NCI-H526 treated with DMSO at 0.1 percent for 48 hours (cell line): Measurements from ENCODE around the gene PCDH9.

Experiments used
- DNase-seq: peaks from one replicate; lab custom pipeline; 2025; lab: John Stamatoyannopoulos, UW

The PCDH9 gene

DNA sequence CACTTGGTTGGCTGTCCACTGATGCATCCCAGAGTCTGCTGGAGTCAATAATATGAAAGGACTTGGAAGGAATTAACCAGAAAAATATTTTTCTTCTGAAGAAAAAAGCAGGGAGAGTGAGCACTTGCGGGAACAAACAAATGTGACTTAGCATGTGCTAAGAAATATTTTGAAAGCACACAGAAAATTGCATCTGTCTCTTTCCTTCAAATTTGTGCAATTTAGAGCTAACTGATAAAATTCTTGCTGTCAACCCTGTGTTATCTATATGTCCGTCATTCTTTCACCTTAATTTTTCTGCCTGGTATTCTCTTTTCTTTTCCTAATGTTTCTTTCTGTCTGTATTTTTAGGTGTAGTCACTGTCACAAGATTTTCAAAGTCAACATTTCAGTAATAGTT, 852.6 kb downstream of the PCDH9 start:
- no peak for DNase-seq

DNA sequence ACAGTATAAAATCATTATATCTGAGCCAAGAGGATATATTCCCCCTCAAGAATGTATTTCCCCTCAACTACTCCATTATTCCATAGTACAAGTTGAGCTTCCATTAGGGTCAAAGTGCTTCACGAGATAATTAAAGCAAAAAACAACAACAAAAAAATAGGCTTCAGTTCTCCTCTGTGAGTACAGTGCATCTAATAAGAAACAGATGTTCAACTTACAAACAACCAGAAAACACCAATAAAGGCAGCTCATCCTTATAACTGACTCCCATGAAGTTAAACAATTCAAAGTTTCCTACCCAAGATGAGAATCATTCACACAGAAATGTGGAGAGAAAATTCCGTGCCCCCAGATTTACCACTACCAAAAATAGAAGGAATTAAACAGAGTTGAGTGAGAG, 854.4 kb downstream of the PCDH9 start:
- no peak for DNase-seq

DNA sequence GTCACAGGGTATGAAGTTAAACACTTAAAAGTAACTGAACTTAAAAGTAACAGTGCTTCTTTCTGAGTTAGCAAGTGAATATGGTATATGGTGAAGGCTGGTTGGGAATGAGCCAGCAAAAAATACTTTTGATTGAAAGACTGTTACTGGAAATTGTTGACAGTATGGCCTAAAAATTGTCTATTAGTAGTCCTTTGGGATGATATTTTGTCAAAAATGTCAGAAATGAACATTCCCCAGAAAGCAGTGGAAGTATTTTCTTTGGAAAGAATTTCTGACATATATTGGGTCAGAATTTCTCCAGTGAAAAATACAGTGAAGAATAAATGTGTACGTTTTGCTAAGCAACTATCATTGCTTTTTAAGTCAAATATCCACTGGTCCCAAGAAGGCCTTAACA, 860.5 kb downstream of the PCDH9 start:
- no peak for DNase-seq

DNA sequence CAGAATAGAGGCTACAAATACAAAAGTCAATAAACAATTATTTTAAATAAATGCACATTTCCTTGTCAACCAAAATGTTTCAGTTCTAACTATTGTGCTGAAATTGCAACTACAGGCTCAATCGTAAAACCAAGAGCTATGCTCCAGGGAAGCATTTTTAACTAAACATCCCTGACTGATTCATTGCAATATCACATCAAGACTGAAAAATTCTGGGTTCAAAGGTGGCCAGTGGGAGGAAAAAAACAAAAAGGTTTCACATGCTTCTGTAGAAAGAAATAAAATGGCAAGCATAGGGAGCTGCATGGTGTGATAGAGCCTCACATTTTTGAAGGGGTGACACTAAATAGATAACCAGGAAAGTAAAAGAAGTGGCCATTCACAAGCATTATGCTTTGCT, 862.8 kb downstream of the PCDH9 start:
- DNase-seq, result no peak

DNA sequence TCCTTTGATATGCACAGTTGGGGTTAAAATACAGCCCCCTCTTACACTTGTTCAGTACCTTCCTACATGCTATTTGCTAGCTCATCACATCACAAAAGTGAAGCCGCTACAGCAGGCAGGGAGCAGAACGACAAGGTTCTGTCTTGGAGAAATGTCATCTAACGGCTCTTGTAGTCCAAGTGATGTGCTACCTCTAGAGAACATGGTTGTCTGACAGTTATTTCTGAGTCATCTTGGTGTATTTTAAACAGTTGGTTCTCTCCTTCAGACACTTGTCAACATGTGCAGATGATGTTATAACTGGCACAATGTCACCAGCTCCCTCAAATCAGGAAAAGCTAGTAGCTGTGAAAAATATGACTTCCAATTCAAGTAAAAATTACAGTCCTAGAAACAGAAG, 865.0 kb downstream of the PCDH9 start:
- DNase-seq, result no peak

DNA sequence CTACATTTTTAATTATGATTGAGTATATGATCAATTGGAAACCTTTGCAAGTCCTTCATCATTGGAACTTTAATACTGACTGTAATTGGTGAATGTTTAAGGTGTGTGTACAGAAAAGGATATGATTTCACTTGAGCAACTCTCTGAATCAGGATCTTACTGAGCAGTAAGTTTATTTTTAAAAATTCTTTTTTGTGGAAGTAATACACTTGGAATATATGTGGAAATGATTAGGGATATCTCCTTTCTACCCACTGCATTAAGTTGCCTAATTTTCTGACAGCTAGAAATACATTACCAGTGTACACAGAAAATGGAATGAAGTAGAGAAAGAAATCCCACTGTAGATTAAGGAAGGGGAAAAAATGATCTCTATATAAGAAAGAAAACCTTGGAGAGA, 865.8 kb downstream of the PCDH9 start:
- no peak for DNase-seq

DNA sequence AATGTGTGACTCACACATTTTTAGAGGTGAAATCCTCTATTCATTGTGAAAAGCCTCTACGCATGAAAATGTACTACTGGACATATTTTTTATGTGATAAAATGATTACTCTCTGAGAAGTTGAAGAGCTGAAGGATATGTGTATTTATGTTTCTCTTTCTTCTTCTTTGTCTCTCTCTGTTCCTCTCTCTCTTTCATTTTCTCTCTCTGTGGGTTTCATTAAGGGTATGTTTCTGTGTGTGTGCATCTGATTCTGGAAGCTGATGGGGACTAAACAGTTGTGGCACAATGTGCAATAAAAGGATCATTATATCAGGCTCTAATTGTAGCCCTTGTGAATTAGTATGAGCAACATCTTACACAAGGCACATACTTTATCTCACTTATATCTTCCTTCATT, 867.7 kb downstream of the PCDH9 start:
- no peak for DNase-seq

DNA sequence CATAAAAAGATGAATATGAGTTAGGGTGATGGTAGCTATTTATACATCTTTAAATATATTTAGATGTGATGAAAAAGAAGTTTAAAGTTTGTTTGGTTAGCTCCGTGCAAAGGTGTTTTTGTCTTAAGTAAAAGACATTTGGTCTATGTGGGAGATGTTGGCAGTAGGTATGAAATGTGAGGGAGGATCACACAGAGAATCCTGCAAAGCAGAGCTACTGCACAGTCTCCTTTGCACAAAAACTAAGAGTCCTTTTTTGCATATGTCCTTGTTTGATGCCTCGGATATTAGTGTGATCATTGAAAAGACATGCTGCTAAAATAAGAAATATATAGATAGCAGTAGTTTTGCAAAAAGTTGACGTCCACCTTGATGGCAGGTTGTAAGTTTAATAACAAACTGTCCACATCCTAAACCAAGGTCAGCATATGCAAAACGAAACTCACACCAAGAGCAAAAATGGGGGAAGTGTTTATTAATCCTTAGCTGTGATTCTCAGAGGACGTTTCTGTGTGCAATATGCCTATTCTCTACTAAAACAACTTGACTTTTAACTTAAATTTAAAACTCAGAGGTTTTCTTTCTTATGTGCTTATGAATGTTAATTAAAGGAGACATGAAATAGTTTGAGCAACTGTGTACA, 870.1 kb downstream of the PCDH9 start:
- DNase-seq, result no peak

DNA sequence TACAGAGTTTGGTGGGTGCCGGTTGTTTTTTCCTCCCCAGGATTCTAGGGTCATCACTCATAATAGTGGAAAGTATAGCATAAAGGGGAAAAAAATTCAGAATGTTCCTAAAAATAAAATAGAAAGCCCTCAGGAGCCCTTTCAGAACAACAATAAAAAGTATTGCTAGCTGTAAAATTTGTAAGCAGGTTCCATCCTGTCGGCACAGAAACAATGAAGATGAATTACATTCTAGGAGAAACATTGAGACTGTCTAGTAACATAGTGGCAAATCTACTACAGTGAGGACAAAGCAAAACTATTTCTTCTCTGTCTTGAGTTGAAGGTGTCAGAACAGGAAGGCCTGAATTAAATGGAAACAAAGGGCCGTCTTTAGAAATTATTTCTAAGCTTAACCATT, 870.7 kb downstream of the PCDH9 start:
- no peak for DNase-seq

DNA sequence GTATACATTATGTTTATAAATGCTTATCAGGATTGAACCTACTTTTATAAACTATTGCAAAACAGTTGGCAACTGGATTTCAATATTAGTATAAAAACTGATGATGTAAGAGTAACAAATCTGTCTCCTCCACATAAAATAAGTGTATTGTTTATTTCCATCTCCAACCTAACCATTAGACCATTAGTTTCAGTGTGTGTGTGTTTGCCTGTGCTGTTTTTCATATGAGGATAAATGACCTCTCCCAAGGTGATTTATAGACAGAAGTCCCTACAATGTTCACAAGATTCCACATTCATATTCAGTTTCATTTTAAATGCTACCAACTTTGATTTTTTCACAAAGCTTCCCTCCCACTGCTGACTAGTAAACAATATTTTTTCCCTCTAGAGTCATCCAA, 871.6 kb downstream of the PCDH9 start:
- DNase-seq, result no peak

DNA sequence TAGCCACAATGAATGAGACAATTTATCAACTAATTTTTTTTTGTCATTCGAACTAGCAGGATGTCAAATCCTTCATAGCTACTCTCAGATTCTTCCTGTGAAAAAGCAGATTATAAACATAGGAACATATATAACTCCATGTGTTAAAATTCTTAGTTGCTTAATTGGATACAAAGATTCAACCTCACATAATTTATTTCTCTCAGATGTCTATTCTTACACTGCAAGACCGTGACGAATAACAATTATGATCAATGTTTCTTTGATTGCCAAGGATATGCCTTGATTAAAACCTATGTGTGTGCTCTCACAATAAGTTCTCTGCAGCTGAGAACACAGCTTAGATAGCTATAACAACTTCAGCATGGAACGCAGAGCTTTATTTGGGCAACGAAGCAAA, 872.7 kb downstream of the PCDH9 start:
- no peak for DNase-seq

DNA sequence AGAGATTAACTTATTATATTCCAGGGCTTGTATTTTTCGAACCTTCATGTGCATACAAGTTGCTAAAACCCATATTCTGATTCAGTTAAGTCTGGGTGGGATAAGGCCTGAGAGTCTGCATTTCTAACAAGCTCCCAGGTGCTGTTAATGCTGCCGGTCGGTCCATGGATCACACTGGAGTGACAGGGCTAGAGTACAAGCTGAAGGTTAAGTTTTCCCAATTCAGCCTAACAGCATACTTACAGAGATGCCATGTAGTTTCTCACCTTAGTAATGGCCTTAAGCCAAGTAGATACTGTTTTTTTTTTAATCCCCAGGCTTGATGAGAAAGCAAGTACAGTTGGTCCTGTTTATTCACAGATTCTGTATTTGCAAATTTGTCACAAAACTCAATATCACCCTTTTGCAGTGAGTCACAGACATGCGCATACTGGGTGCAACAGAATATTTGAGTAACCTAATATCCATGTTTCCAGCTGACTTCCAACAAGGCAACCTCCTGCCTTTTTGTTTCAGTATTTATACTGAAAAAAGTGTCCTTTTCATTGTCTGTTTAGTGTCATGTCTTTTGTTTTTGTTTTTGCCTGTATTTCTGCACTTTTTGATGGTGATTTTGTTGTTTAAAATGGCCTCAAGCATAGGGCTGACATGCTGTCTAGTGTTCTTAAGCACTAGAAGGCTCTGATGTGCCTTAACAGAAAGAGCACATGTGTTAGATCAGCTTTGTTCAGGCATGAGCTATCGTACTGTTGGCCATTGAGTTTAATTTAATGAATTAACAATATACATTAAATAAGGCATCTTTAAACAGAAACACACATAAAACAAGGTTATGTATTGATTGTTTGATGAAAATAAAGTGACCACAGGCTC, 875.0 kb downstream of the PCDH9 start:
- DNase-seq, result no peak

DNA sequence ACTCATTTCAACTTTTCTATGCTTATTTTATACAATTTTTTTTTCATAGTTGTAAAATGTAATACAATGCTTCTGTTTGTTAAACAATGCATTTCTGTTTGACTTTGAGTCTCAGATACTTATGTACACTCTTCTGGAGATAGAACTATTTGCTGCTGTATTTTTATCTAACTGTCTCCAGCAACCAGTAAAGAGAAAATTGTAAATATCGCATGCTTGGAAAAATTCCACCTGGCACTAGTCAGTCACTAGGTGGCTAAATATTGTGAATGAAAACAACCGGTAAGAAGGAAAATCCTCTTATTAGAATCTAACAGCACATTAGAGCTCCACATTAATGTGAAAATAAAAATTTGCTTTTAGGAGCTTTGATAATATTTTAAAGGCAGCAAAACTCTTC, 876.5 kb downstream of the PCDH9 start:
- DNase-seq, result no peak

DNA sequence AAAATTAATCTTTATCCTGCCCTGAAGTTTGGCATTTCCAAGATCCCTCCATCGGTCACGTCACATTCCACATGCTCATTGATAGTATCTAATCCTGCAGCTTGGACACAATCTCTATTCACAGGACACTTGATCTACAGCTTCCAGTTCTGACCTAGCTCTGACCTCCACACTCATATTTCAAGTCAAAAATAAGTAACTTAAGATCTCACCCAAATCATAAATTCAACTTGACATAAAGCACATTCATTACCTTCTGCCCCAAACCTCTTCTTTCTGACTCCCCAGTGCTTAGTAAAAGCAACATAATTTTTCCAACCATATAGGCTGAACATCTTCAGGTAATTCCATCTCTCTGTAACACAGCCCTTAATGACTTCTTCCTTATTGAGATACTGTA, 880.2 kb downstream of the PCDH9 start:
- DNase-seq, result no peak

DNA sequence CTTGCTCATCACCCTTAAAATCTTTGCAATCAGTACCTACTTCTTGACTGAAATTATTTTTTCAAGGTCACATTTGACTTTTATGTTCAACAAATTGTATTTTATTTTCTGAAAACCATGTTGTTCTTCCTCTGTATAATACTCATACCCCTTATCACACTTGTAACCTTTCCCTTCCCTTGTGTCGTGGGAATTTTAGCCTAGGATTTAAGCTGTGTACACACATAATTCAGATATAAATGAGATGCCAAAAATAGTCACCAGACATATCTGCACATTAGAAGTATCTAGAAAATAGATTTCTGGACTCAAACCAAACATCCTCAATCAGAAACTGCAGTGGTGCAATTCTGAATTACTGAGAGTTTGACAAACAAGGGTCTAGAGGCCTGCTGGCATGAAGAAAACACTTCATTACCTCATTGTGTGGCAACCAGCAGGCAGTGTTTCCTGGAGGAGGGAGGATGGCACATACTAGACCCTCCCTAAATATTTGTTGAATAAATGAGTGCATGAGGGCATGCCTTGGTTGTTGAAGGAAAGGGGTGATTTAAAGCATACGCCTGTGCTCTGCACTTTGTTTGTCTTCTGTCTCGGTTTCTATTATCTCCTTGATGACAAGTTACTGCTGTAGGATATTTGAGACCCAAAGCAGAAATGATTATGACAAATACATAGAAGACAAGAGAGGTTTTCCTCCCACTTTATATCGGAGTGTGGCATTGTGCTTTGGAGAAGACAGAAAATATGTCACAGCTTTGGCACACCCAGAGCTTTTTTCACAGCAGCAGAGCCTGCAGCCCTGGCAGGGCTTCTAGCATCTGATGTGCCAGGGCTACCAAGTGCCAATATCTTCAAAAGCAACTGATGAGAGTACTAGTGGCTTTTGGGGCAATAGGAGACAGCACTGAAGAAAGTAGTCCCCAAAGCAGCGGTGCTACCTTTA, 881.1 kb downstream of the PCDH9 start:
- no peak for DNase-seq

DNA sequence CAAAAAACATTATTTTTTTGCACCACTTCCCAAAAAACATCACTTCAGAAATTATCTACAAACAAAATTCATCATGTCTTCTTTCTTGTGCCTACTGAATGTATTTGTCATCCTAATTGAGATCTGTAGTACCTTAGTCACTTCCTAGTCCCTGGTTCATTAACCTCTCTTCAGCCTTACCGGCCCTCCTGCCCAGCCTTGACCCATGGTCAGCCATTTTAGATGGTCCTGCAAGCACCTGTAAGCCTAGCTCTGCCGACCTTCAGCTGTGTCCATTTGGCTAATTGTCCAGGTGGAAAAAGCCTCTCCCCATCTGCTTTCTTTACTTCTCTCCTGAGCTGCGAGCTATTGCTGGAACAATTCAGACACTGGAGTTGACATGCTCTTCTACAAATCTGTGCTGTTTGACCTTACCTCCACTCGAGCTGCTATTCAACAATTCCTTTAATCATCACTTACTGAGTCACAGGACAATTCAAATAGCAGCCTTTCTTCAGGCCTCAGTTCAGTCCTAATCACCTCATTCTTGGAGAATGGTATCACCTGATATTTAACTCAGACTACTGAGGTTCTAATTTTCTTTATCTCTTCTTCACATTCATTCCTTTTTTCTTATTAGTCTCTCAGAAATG, 882.5 kb downstream of the PCDH9 start:
- no peak for DNase-seq

DNA sequence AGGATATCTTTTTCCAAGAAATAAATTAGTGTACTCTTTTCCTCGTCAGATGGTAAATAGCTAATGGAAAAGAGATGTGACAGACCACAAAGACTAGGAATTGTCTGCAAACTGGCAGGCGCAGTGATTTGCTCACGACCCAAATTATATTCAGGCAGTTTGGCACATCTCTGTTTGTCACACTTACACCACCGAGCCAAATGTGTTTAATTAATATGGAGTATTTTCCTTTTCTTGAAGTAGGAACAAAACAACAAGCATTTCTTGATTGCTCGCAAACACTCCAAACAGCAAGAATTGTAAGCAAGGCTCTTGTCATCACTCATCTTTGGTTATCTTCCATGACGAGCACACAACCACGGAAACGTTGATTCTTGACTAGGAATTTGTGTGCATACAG, 884.2 kb downstream of the PCDH9 start:
- DNase-seq, result no peak

DNA sequence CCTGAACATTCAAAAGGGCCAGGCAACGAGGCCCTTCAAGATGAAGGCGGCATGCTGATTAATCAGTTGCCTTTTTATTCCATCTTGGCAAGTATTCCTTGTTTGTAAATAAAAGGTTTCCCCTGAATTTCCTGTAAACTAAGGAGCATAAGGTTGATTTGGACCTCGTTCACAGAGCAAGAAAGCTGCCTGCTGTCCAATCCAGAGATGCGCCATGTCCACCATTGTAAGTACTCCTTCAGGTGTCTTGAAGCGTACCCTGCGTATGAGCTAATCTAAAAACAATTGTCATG, 884.7 kb downstream of the PCDH9 start:
- no peak for DNase-seq

DNA sequence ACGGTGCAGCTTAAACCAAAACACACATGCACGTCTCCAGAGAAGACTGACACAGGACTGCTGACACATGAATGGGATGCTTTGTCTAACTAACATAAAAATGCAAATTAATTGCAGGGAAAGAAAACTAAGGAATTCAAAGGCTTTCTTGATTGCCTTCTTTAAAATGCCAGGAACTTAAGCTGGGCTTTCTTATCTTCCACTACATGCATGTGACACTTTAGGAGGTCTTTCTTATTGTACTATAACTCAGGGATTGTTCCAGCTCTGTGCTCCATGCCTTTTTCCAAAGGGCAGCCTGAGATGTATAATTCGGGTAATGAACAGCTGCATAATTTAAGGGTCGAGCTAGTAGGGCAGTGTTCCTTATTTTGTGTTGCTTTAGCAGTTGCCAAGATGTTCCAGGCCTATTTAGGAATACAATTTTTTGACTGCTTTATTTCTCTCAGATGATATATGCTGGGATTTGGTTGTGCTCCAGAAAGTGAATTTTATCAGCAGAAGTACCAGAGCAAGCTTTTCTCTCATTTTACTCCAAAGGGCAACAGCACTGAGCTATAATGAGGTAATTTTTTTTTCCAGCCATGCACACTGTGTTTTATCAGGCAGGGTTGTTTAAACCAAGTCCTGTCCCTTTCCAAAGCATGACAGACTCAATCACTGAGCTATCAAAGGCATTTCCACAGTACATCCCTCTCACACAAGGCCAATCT, 885.2 kb downstream of the PCDH9 start:
- DNase-seq, result no peak

DNA sequence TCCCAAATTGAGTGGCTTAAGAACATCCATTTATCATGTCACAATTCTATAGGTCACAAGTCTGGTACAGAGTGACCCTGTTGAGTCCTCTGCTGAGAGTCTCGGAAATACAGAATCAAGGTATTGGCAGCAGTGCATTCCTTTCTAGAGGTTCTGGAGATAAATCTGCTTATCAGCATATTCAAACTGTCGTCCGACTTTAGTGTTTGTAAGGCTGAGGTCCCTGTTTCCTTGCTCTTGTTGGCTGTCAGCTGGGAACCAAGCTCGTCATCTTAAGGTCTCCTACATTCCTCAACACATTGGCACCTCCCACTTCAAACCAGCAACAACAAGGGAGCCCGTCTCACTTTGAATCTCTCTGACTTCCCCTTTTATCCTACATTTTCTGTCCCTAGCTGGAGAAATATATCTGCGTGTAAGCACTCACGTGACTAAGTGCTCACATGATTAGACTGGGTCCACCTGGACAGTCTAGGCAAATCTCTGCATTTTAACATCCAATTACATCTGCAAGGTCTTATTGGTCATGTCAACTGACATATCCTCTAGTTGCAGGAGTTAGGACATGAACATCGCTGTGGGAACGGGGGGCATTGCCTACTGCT, 886.8 kb downstream of the PCDH9 start:
- DNase-seq, result no peak

DNA sequence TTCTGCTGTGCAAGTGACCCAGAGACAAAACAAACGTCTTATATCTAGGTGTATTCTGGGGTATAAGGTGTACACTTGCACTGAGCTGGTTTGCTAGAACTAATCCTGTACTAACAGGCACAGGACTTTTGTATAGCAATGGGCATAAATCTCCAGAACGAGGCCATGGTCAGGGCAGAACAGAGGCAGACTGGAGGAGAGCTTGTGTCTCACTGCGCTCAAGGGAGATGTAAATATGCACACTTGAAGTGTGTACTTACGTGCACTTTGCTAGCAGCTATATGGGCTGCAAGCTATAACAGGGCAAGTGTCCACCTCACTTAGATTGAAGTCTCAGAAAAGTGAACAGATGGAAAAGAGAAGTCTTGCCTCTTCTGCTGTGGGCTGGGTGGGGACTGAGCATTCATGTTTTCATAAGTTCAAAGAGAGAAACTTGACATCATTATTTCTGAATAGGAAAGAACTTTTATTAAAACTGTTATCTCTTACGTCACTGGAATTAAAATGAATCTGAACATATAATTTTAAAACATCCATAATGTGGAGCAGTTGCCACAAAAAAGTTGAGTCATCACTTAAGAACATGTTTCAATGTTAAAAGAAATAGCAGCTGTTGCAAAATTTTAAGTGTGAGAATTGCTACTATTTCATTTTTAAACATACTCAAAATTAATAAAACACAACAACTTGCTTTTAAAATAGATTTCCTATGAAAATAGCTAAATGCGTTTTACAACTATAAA, 888.3 kb downstream of the PCDH9 start:
- no peak for DNase-seq
